ENCODE results near the gene LRFN2. TPM values are rescaled to one million over a fixed set of nuclear protein-coding genes. Genes with fewer than 3 reads are reported as not detected.
A peak's percentile ranks its signal among the peaks of the same experiment; 100 is the strongest.

Gene LRFN2
- not detected in 2 replicates for total RNA-seq

- intact Hi-C loops (cut with micrococcal nuclease): no loop called here
- ATAC-seq (ENCODE audit: low read depth) (peak; percentile 95), DNase-seq (peak; percentile 51)
- Mint-ChIP-seq H3K4me1 (peaks cover 16% of the 10 kb centered on the region), H3K27me3 (peaks cover 45% of the 10 kb centered on the region), H3K36me3 (ENCODE audit: low read depth) (no peaks in the 10 kb centered on the region), H3K4me3 (peak within 1 kb of the TSS; percentile 75), H3K27ac (no peak within 1 kb of the TSS), H3K9me3 (no peaks in the 10 kb centered on the region)
- ChIA-PET POLR2A (no interaction called here), CTCF (interaction anchor here (0.7 kb wide), 2 partner anchors 19 to 25 kb away, joined by 3 read pairs; no protein-coding TSS in a partner anchor)
- TF ChIP-seq CTCF (IDR thresholded peaks at IDR 0.05): no peak
These were observed at the start of gene LRFN2 for GRCh38 chr6:40587240-40588069. LRFN2 (minus strand) TSS chr6:40587364.

- Mint-ChIP-seq H3K4me3 (no peak overlapping the region), H3K27ac (no peak overlapping the region), H3K36me3 (ENCODE audit: low read depth) (no peaks in the 10 kb centered on the region), H3K9me3 (no peaks in the 10 kb centered on the region), H3K27me3 (peaks cover 2% of the 10 kb centered on the region), H3K4me1 (no peaks in the 10 kb centered on the region)
- TF ChIP-seq CTCF (IDR thresholded peaks at IDR 0.05): no peak
- intact Hi-C loops (cut with micrococcal nuclease): no loop called here
- CTCF ChIA-PET: no interaction called here
- ATAC-seq (ENCODE audit: low read depth): no peak
- POLR2A ChIA-PET: no interaction called here
- DNase-seq: no peak
These were observed 47.3 kb upstream of the LRFN2 start for GRCh38 chr6:40634429-40634828.

- Mint-ChIP-seq H3K9me3 (no peaks in the 10 kb centered on the region), H3K36me3 (ENCODE audit: low read depth) (no peaks in the 10 kb centered on the region), H3K4me3 (no peak overlapping the region), H3K27ac (no peak overlapping the region), H3K4me1 (no peaks in the 10 kb centered on the region), H3K27me3 (no peaks in the 10 kb centered on the region)
- TF ChIP-seq CTCF (IDR thresholded peaks at IDR 0.05): no peak
- intact Hi-C loops (cut with micrococcal nuclease): no loop called here
- POLR2A ChIA-PET: no interaction called here
- CTCF ChIA-PET: no interaction called here
- DNase-seq (no peak), ATAC-seq (ENCODE audit: low read depth) (no peak)
These were observed 44.6 kb upstream of the LRFN2 start for GRCh38 chr6:40631744-40632143.

GRCh38 chr6:40630488-40630887, 43.3 kb upstream of the LRFN2 start:
- Mint-ChIP-seq H3K36me3 (ENCODE audit: low read depth) (no peaks in the 10 kb centered on the region), H3K9me3 (no peaks in the 10 kb centered on the region), H3K4me3 (no peak overlapping the region), H3K27ac (no peak overlapping the region), H3K27me3 (no peaks in the 10 kb centered on the region), H3K4me1 (no peaks in the 10 kb centered on the region)
- DNase-seq (no peak), ATAC-seq (ENCODE audit: low read depth) (no peak)
- TF ChIP-seq CTCF (IDR thresholded peaks at IDR 0.05): no peak
- ChIA-PET POLR2A (no interaction called here), CTCF (no interaction called here)
- intact Hi-C loops (cut with micrococcal nuclease): no loop called here

GRCh38 chr6:40630051-40630450, 42.9 kb upstream of the LRFN2 start:
- H3K9me3 Mint-ChIP-seq: no peaks in the 10 kb centered on the region
- CTCF ChIA-PET: no interaction called here

More at GRCh38 chr6:40630051-40630450, 42.9 kb upstream of the LRFN2 start:
- Mint-ChIP-seq H3K4me3 (no peak overlapping the region), H3K27me3 (no peaks in the 10 kb centered on the region), H3K27ac (no peak overlapping the region), H3K36me3 (ENCODE audit: low read depth) (no peaks in the 10 kb centered on the region), H3K4me1 (no peaks in the 10 kb centered on the region)
- POLR2A ChIA-PET: no interaction called here
- intact Hi-C loops (cut with micrococcal nuclease): no loop called here
- no peak for DNase-seq
- ATAC-seq (ENCODE audit: low read depth): no peak
- TF ChIP-seq CTCF (IDR thresholded peaks at IDR 0.05): no peak

All from activated B cell treated with CpG ODN at 0.5 μM for 24 hours (primary cell).